Measurements from ENCODE around the gene INPP5A.
"Not testable (repeated sequence)": the region's sequence is repeated elsewhere in the genome, so short reads cannot be mapped to it uniquely, and the experiment has no call there.

INPP5A gene

DNA sequence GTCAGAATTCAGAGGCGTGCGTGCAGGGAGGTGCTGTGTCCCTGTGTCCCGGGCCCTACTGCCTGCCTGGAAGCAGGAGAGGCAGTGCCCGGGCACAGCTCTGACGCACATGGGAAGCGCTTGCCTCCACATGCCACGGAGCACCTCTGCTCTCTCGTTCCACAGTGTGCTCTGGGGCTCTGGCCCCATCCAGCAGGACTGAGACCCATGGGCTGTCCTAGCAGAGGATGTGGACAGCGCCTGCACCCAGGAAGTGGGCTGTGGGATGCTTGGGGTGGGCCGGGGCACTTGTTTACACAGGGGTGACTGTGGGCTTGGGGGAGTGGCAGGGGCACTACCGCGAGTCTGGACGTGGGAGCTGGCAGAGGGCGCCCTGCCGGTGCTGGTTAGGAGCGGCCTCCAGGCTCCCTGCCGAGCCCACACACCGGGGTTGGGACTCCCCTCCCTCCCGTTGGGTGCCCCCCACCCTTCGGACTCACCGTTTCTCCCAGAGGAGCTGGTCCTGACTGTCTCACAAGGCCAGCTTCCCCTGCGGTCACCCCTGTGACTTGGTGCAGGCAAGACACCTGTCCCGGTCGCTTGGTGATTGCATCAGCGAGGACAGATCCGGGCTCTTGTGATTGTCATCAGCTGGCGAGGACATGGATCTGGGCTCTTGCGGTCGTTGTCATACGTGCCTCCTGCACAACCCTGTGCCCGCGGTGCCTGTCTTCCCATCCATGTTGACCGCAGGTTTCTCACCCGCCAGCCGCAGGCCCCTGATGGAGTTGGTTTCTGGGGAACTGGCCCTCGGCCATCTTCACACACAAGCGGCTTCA is 165.2 kb downstream of the INPP5A start:
- no peak for DNase-seq (ENCODE audit: low read depth in 1 of 2, low spot score in 1 of 2)

- no peak for DNase-seq (ENCODE audit: low read depth in 1 of 2, low spot score in 1 of 2)
Measured at GRCh38 chr10:132703419-132704007, 165.9 kb downstream of the INPP5A start.

DNA sequence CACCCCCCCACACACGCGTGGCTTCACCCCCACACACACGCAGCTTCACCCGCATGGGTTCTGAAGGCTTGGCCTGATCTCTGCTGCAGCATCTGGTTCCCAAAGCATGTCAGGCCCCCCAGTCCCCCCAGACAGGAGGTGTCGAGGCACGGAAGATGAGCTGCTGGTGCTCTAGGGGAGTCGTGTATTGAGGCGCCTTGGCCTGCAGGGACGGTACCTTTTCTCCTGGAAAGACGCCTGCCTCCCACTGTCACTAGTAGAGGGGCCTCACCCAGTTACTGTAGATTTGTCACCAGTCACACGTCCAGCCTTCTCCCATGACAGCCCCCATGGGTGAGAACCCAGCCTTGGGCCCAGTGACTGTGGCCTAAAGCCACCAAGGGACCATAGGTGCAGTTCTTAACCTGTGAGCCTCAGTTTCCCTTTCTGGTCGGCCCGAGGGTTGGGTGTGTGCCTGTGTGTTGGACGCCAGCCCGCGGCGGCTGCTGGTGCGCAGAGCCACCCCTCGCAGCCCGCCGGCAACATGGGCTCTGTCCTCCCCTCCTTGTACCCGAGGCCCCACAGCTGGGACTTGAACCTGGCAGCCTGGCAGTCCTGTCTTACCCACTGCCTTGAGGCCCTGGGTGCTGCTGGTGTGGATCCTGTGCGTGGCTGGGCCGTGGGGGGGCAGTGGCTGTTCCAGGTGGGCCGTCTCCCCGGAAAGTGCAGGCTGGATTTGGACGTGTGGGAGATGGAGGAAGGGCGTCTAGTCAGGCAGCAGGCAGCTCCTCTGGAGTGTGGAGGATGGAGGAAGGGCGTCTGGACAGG is 166.6 kb downstream of the INPP5A start:
- no peak for DNase-seq (ENCODE audit: low read depth in 1 of 2, low spot score in 1 of 2)

DNA sequence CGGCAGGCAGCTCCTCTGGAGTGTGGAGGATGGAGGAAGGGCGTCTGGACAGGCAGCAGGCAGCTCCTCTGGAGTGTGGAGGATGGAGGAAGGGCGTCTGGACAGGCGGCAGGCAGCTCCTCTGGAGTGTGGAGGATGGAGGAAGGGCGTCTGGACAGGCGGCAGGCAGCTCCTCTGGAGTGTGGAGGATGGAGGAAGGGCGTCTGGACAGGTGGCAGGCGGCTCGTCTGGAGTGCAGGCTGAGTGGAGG is 167.2 kb downstream of the INPP5A start:
- not testable (repeated sequence) for DNase-seq (ENCODE audit: low read depth in 1 of 2, low spot score in 1 of 2)

DNA sequence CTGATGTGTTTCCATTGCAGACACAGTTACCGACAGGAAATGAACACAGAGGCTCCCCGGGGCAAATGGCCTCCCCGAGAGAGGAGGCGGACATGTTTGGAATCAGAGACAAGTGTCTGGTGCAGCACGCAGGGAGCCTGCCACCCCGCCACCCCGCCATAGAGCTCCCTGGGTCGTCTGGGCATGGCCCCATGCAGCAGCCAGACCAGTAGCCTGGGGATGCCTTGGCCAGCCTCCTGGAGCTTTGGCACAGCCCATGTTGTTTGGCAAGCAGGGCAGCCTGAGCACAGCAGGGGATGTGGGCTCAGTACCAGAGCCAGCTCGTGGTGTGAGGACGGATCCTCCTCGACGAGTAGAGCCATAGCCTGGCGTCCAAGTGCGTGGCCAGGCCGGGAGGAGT is 167.6 kb downstream of the INPP5A start:
- DNase-seq (ENCODE audit: low read depth in 1 of 2, low spot score in 1 of 2): no peak

- no peak for DNase-seq (ENCODE audit: low read depth in 1 of 2, low spot score in 1 of 2)
Measured at GRCh38 chr10:132705943-132706342, 168.4 kb downstream of the INPP5A start.

DNA sequence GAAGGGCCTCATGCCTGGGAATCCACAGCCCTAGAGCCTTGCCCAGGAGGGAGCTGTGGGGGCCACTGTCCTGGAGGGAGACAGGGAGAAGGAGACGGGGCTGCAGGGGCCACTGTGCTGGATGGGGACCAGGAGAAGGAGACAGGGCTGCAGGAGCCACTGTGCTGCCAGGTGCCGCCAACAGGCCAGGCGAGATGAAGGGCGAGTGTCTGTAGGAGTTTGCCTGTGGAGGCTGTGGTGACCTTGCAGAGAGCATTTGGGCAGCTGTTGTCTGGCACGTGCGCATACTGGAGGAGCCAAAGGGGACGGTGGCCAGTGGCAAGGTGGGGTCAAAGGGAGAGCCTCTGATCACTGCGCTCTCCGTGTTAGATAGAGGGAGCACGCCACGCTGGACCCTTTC is 169.1 kb downstream of the INPP5A start:
- DNase-seq (ENCODE audit: low read depth in 1 of 2, low spot score in 1 of 2): no peak

- DNase-seq (ENCODE audit: low read depth in 1 of 2, low spot score in 1 of 2): no peak
Measured at GRCh38 chr10:132707121-132707775, 169.7 kb downstream of the INPP5A start.

DNA sequence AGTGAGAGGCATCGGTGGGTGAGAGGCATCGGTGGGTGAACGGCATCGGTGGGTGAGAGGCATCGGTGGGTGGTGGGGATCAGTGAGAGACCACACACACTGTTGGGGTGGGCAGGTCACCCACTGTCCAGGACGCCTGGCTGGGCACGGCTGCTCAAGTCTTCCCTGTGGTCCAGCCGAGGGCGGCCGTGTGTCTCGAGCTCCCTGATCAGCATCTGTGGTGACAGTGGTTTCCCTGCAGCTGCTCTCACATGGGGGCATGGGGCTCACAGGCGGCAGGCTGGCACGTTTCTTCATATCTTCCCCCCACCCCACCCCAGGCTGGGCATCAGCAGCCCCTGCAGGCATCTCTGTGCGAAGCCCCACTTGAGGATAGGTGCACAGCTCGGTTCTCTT is 170.2 kb downstream of the INPP5A start:
- DNase-seq (ENCODE audit: low read depth in 1 of 2, low spot score in 1 of 2): no peak

DNA sequence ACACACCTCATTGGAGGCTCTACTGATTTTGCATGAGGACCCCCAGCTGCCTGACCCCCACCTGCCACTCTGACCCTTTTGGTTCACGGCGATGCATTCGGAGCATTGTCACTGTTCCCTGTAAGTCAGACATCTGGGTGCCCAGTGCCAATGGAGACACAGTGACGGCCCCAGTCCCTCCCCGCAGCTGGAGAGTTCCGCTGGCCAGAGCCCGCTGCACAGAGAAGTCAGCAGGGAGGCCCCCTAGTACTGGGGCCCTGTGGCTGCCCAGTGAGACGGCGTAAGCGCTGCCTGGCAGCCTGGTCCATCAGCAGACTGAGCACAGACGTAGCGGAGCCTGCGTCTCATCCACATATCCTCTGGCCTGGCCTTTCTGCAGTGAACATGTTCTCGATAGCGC is 170.9 kb downstream of the INPP5A start:
- no peak for DNase-seq (ENCODE audit: low read depth in 1 of 2, low spot score in 1 of 2)

GRCh38 chr10:132708936-132709335 is 171.3 kb downstream of the INPP5A start:
- no peak for DNase-seq (ENCODE audit: low read depth in 1 of 2, low spot score in 1 of 2)

DNA sequence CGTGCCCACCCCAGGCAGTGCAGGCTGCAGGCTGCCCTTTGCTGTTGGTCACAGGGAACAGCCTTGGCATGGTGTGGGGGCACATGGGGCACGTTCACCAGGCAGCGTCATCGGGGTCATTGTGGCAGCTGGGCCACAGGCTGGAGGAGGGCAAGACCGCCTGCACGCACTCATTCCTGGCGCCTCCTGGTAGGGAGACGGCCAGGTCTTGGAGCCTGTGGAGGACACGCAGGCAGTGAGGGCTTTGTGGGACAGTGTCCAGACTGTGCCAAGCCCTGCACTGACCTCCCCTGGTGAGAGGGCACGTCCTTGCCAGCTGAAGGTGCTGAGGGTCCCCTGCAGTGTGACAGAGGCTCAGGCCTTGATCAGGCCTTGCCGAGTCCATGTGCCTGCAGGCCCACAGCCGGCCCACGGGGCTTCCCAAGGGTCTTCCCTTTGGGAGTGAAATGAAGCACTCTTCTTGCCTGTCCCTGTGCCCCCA is 171.9 kb downstream of the INPP5A start:
- DNase-seq (ENCODE audit: low read depth in 1 of 2, low spot score in 1 of 2): no peak

DNA sequence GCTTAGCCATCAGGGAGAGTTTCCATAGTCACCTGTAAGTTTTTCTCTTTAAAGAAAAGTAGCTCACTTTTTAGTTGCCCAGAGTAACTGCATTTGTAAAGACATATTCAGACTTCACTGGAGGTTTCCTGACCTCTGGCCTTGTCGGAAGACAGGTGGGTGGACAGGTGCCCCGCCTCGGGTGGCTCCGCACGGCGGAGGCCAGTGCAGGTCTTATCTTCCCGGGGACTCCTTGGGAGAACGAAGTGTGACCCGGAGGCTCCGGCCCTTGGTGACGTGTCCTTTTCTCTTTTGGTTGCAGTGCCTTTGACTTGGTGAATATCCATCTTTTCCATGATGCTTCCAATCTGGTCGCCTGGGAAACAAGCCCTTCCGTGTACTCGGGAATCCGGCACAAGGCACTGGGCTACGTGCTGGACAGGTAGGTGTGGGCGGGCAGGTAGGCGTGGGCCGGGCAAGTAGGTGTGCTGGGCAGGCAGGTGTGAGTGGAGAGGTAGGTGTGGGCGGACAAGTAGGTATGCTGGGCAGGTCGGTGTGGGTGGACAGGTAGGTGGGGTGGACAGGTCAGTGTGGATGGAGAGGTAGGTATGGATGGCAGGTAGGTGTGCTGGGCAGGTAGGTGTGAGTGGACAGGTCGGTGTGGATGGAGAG is 172.6 kb downstream of the INPP5A start:
- DNase-seq (ENCODE audit: low read depth in 1 of 2, low spot score in 1 of 2): no peak

DNA sequence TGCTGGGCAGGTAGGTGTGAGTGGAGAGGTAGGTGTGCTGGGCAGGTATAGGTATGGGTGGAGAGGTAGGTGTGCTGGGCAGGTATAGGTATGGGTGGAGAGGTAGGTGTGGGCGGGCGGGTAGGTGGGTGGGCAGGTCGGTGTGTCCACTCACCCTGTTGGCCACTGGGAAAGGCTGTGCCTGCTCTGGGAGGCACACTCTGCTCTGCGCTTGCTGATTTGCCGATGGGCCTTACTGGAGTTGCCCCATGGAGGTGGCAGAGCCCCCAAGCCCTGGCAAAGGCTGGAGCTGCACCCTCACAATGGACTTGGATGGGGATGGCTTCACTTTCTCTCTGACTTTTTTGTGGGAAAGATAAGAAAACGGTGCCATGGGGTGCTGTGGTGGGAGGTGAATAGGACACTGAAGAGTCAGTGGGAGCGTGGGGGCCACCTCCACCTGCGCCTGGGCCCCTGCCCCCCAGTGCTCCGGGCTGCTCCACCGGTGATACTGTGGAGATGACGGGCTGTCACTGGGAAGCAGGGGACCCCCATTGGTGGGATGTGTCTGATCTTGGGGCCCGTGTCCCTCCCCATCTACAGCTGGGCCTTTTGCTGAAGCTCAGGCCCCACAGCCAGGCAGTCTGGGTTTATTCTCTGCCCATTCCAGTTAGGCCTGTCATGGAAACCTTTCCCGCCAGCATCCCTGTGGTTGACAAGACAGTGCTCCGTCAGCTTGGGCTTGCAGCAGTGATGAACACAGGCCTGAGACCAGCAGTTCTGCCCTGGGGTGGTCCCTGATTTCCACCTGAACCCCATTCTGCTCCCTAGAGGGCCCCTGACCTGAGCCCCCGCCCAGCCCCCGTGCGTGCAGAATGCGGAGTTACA is 173.4 kb downstream of the INPP5A start:
- DNase-seq (ENCODE audit: low read depth in 1 of 2, low spot score in 1 of 2): no peak

GRCh38 chr10:132711613-132712121 is 174.1 kb downstream of the INPP5A start:
- no peak for DNase-seq (ENCODE audit: low read depth in 1 of 2, low spot score in 1 of 2)

GRCh38 chr10:132712291-132712690 is 174.7 kb downstream of the INPP5A start:
- DNase-seq (ENCODE audit: low read depth in 1 of 2, low spot score in 1 of 2): no peak

DNA sequence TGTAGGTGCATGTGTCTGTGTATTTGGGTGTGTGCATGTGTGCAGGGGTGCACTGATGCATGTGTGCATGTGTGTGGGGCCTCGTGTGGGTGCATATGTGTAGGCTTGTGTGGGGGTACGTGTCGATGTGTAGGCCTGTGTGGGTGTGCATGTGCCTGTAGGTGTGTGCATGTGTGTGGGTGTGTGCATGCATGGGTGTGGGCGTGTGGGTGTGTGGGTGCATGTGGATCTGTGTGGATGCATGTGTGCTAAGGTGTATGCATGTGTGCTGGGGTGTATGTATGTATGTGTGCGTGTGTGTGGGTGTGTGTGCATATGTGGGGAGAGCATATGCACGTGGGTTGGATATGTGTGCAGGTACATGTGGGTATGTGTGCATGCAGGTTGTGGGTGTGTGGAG is 175.2 kb downstream of the INPP5A start:
- DNase-seq (ENCODE audit: low read depth in 1 of 2, low spot score in 1 of 2): no peak

- no peak for DNase-seq (ENCODE audit: low read depth in 1 of 2, low spot score in 1 of 2)
Measured at GRCh38 chr10:132713421-132714095, 176.0 kb downstream of the INPP5A start.
